Neural cell (in vitro differentiated cells): ENCODE data around the gene ZNF512.

Source experiments
- POLR2AphosphoS5 ChIP-seq: IDR thresholded peaks from 2 replicates; pipeline ENCODE4 v1.6.1; 2012
- RAD21 ChIP-seq: fragments of 450-650 bp; conservative IDR thresholded peaks from 2 replicates; pipeline ENCODE4 v1.6.1; 2014; ENCODE audit warnings: antibody characterized with exemption, mild to moderate bottlenecking, moderate library complexity

DNA sequence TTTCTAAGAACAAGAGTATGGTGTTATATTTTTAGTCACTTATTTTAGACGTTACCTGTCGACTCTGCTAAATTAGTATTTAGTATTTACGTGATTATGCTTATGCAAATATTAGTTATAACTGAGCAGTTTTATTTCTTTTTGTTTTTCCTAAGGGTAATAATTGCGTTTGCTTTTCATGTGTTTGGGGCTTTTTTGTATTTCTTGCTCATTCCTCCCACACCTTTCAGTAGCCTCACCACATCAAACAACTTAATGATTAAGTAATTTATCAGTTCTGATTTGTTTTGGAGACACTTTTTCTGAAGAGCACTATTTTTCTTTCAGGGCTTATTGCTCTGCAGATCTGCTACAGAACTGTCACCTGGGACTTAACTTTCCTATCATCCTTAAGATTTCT is 88.4 kb downstream of the ZNF512 start:
- TF ChIP-seq RAD21 (no peak), POLR2AphosphoS5 (no peak)
